Activated CD4-positive, alpha-beta T cell treated with anti-CD3 and anti-CD28 coated beads, Interleukin-2, amount 10 ng/mL, durations not matched to agents 7 days and 5 days (primary cell): ENCODE results near the gene MET. TPM values are rescaled to one million over a fixed set of nuclear protein-coding genes. Genes with fewer than 3 reads are reported as not detected.

Experiments used
- CTCF ChIA-PET: fragments of 350-600 bp; sonication (Branson Sonifier 250); formaldehyde crosslinking; loops from one replicate; lab custom pipeline; 2021; ENCODE audit warnings: antibody characterized with exemption; lab: Charles Lee
- POLR2A ChIA-PET: fragments of 350-600 bp; sonication (Branson Sonifier 250); formaldehyde crosslinking; loops from one replicate; lab custom pipeline; 2021; ENCODE audit warnings: antibody characterized with exemption; lab: Charles Lee
- DNase-seq: peaks from one replicate; pipeline ENCODE4 v3.0.0-alpha.2; 2020
- H3K27ac Mint-ChIP-seq: one replicate; pipeline ENCODE4 v1.8.0; 2021; ENCODE audit warnings: mild to moderate bottlenecking, moderate library complexity, mixed read lengths
- H3K27me3 Mint-ChIP-seq: one replicate; pipeline ENCODE4 v1.8.0; 2021; ENCODE audit warnings: mixed read lengths
- H3K36me3 Mint-ChIP-seq: one replicate; pipeline ENCODE4 v1.8.0; 2021; ENCODE audit warnings: low read depth, mixed read lengths
- H3K4me1 Mint-ChIP-seq: one replicate; pipeline ENCODE4 v1.8.0; 2021; ENCODE audit warnings: mixed read lengths
- H3K4me3 Mint-ChIP-seq: one replicate; pipeline ENCODE4 v1.8.0; 2021; ENCODE audit warnings: mild to moderate bottlenecking, moderate library complexity, mixed read lengths
- H3K9me3 Mint-ChIP-seq: one replicate; pipeline ENCODE4 v1.8.0; 2021; ENCODE audit warnings: mixed read lengths
- total RNA-seq, 2 experiments: library from RNA; stranded (reverse); gene quantifications; one replicate each; pipeline ENCODE4 v1.2.3, GENCODE V29; 2021

The MET gene
- total RNA-seq, 2 experiments from 2014 or later: 0.21 to 0.22 TPM

DNA sequence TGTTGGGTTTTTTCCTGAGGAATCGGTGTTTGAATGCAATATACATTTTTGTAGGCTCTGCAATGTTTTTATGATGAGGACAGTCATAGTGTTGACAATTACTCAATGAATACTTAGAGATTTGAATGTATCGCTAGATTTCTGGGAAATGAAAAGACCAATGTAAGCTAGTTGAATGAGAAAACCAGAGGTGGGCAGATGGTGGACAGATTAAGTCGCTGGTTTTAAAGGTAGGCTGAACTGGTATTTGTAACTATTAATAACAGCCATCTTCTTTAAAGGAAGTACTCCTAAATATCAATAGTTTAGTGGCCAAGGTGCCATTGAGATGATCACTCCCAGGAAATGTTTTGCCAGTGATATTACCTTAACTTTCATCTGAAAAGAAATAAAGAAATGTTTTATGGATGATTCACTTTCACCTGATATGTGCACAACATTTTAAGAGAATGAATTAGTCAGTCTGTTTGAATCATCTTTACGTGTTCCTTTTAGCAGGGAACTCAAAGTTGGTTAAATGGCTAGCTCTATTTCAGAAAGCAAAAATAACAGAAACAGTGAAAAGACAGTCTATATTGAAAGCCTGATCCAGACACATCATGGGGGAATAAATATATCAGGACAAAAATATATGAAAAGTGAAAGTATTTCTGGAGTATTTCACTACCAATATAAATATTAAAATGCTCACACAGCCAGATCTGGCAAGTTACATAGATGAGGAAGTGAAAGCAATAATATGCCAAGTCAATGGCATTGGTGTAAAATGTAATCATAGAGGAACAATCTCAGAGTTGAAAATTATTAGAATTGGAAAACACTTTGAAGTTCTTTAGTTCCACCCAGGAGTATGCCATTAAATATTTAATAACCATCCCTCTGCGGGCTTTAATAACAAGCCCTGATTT lies 20.7 kb downstream of the MET start:
- peaks cover 4% of the 10 kb centered on the region for H3K27me3 Mint-ChIP-seq
- no peaks in the 10 kb centered on the region for H3K4me1 Mint-ChIP-seq
- H3K4me3 Mint-ChIP-seq: no peak overlapping the region
- H3K9me3 Mint-ChIP-seq: no peaks in the 10 kb centered on the region
- no peak overlapping the region for H3K27ac Mint-ChIP-seq
- ChIA-PET POLR2A (no interaction called here), CTCF (no interaction called here)
- no peak for DNase-seq
- H3K36me3 Mint-ChIP-seq: no peaks in the 10 kb centered on the region

DNA sequence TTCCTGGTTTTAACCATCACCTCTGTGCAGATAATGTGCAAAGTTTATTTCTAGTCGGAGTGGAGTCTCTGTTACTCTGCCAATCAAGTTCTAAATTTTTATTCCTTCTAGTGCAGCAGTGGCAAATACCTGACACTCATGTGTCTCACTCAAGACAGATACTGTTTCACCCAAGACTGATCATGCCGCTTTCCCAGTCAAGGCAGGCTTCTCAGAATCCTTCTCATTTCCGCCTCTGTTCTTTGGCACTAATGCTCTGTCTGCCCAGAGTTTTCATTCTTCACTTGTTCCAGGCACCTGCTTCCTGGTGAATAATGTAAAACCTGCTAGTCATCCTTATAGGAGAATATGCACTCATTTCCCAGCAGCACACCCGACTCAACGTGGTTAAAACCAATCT lies 24.7 kb downstream of the MET start:
- Mint-ChIP-seq H3K36me3 (no peaks in the 10 kb centered on the region), H3K27ac (no peak overlapping the region), H3K27me3 (peaks cover 4% of the 10 kb centered on the region), H3K4me1 (no peaks in the 10 kb centered on the region), H3K9me3 (no peaks in the 10 kb centered on the region), H3K4me3 (no peak overlapping the region)
- DNase-seq: no peak
- ChIA-PET CTCF (no interaction called here), POLR2A (no interaction called here)

DNA sequence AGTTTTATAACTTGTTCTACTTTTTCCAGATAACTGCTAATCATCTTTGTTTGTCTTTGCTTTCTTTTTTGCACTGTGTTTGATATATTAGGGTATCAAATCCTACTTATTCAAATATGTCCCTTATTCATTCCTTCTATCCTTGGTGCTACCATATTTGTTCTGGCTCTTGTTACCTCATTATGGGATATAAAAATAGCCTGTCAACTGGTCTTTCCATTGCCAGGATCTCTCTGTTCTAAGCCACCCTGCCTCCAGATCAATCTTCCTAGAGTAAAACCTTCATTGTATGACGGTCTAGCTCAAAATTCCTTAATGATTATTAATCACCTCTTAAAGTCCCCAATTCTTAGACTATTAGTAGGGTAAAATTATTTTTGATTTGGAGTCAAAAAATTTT lies 25.2 kb downstream of the MET start:
- CTCF ChIA-PET: no interaction called here

DNA sequence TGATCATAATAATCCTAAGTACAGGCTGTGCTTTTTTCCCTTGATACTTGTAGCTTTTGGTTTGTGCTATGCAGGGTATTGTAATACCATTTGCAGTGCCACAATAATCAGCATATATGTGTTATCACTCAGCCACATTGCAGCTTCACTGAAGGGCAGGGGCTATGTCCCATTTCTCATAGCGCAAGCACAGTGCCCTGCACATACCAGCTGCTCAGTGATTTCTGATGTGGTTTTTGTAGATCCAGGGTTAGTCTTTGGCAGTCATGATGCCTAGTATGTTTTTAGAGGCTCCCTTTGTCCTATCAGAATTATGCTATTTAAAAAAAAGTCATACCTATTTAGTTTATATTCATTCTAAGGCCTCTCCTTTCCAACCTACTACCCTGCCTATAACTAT lies 25.8 kb downstream of the MET start:
- H3K36me3 Mint-ChIP-seq: no peaks in the 10 kb centered on the region
- ChIA-PET POLR2A (no interaction called here), CTCF (no interaction called here)
- no peaks in the 10 kb centered on the region for H3K9me3 Mint-ChIP-seq
- H3K27me3 Mint-ChIP-seq: peaks cover 10% of the 10 kb centered on the region
- no peak overlapping the region for H3K4me3 Mint-ChIP-seq
- H3K4me1 Mint-ChIP-seq: no peaks in the 10 kb centered on the region
- no peak for DNase-seq
- no peak overlapping the region for H3K27ac Mint-ChIP-seq

More for the DNA sequence above, 25.2 kb downstream of the MET start:
- DNase-seq: no peak
- no peak overlapping the region for H3K4me3 Mint-ChIP-seq
- H3K4me1 Mint-ChIP-seq: no peaks in the 10 kb centered on the region
- no peaks in the 10 kb centered on the region for H3K9me3 Mint-ChIP-seq
- POLR2A ChIA-PET: no interaction called here
- no peaks in the 10 kb centered on the region for H3K36me3 Mint-ChIP-seq
- H3K27ac Mint-ChIP-seq: no peak overlapping the region
- peaks cover 5% of the 10 kb centered on the region for H3K27me3 Mint-ChIP-seq

DNA sequence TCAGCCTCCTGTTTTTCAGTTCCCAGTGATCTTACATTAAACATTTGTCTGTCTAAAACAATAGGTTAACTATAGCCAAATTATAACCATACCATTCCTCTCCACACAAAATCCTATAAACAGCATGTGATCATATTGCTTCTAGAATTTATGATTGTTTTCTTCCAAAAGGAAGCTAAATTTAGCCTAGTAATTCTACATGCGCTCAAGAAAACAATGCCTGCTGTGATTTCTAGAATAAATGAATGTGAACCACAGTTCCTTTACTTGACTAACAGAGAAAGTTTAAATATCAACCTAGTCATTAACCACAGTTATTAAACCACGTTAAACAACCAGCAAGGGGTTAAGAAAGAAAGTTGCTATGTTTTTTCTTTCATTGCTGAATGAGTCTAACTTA lies 26.4 kb downstream of the MET start:
- Mint-ChIP-seq H3K4me1 (no peaks in the 10 kb centered on the region), H3K27me3 (peaks cover 13% of the 10 kb centered on the region), H3K9me3 (no peaks in the 10 kb centered on the region), H3K36me3 (no peaks in the 10 kb centered on the region), H3K27ac (no peak overlapping the region), H3K4me3 (no peak overlapping the region)
- CTCF ChIA-PET: no interaction called here
- POLR2A ChIA-PET: no interaction called here
- DNase-seq: no peak

DNA sequence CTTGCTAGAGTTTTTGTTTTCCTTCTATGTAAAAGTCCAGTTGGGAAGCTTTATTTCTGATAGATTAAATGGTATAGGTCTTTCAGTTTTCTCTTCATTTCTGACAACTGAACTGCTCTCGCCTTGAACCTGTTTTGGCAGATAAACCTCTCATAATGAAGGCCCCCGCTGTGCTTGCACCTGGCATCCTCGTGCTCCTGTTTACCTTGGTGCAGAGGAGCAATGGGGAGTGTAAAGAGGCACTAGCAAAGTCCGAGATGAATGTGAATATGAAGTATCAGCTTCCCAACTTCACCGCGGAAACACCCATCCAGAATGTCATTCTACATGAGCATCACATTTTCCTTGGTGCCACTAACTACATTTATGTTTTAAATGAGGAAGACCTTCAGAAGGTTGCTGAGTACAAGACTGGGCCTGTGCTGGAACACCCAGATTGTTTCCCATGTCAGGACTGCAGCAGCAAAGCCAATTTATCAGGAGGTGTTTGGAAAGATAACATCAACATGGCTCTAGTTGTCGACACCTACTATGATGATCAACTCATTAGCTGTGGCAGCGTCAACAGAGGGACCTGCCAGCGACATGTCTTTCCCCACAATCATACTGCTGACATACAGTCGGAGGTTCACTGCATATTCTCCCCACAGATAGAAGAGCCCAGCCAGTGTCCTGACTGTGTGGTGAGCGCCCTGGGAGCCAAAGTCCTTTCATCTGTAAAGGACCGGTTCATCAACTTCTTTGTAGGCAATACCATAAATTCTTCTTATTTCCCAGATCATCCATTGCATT lies 27.1 kb downstream of the MET start:
- no peaks in the 10 kb centered on the region for H3K4me1 Mint-ChIP-seq
- ChIA-PET POLR2A (no interaction called here), CTCF (no interaction called here)
- H3K27ac Mint-ChIP-seq: no peak overlapping the region
- no peak overlapping the region for H3K4me3 Mint-ChIP-seq
- peaks cover 13% of the 10 kb centered on the region for H3K27me3 Mint-ChIP-seq
- H3K9me3 Mint-ChIP-seq: no peaks in the 10 kb centered on the region
- no peaks in the 10 kb centered on the region for H3K36me3 Mint-ChIP-seq
- DNase-seq: no peak

DNA sequence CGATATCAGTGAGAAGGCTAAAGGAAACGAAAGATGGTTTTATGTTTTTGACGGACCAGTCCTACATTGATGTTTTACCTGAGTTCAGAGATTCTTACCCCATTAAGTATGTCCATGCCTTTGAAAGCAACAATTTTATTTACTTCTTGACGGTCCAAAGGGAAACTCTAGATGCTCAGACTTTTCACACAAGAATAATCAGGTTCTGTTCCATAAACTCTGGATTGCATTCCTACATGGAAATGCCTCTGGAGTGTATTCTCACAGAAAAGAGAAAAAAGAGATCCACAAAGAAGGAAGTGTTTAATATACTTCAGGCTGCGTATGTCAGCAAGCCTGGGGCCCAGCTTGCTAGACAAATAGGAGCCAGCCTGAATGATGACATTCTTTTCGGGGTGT lies 27.7 kb downstream of the MET start:
- H3K27me3 Mint-ChIP-seq: peaks cover 17% of the 10 kb centered on the region
- no peak for DNase-seq
- H3K36me3 Mint-ChIP-seq: no peaks in the 10 kb centered on the region
- no peaks in the 10 kb centered on the region for H3K9me3 Mint-ChIP-seq
- ChIA-PET CTCF (no interaction called here), POLR2A (no interaction called here)
- H3K4me1 Mint-ChIP-seq: no peaks in the 10 kb centered on the region
- no peak overlapping the region for H3K4me3 Mint-ChIP-seq
- no peak overlapping the region for H3K27ac Mint-ChIP-seq

DNA sequence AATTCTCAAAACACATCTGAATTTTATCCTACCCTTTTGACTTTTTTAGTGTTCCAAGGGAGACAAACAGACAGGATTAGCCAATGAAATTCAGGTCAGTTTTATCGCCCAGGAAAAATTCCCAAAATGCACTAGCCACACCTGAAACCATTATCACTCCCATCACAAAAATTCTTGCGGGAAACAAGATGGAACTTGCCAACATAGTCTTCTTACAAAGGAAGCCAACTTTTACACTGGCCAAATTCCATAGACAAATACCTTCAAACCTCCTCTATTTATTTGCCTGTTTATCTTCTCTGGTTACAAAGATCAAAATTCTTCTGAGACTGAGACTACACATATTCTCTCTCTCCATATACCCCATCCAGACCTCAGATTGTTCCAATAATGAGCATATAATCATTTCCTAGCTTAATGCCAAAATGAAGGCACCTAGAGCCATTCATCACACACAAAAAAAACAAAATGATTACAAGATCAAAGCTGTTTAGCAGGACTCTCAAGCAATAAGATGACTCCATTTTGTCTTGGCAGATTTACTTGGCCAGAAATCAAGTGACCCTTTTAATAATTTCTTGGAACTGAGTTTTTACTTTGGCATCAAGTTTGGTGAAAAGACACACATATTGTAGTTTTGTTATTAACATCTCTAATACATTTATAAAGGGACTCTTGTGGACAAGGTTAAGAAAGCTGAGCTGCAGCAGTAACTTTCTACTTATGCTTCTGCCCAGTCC lies 30.2 kb downstream of the MET start:
- CTCF ChIA-PET: no interaction called here

DNA sequence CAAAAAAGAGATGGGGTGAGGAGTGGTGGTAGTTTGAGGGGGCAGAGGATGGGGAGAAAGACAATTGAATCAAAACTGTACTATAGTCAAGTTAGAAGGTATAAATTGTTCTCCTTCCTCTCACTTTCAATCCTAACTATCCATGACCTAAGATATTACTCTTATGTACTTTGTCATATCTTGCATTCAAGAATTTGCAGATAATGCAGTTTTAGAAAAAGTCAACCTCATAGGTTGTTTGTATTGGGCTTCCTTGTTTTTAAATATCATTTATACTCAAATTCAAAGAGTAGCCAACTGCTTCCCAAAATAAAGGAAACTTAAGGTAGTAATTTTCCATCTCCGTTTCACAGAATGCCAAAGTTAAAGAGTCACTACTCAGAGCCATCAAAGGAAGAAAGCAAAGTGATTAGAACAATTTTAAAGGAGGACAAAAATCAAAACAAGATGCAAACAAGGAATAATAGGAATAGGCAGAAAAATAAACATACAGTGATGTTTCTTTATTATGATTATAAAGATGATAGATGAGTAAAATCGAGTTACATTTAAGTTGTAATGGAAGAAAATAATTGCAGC lies 32.7 kb downstream of the MET start:
- no peak for DNase-seq
- ChIA-PET POLR2A (no interaction called here), CTCF (no interaction called here)
- Mint-ChIP-seq H3K4me1 (no peaks in the 10 kb centered on the region), H3K27me3 (peaks cover 28% of the 10 kb centered on the region), H3K27ac (no peak overlapping the region), H3K4me3 (no peak overlapping the region), H3K36me3 (no peaks in the 10 kb centered on the region), H3K9me3 (no peaks in the 10 kb centered on the region)

More for the DNA sequence above, 30.2 kb downstream of the MET start:
- Mint-ChIP-seq H3K9me3 (no peaks in the 10 kb centered on the region), H3K27me3 (peaks cover 18% of the 10 kb centered on the region), H3K4me1 (no peaks in the 10 kb centered on the region), H3K4me3 (no peak overlapping the region), H3K36me3 (no peaks in the 10 kb centered on the region), H3K27ac (no peak overlapping the region)
- no peak for DNase-seq
- POLR2A ChIA-PET: no interaction called here

DNA sequence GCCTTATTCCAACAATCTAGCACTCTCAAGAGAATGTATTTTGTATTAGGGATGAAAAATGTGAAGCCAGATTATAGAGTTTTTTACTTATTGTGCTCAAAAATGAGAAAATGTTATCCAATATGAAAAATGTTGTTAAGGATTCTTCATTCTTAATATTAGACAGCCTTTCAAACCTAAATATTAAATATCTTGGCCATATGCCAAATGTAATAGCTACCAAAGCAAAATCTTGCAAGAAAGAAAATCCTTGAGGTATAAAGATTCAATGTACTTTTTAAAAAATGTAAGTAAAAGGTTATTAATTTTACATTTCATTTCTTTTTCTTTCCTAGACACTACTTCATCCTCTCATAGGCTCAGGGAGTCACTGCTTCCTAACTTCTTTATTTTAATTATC lies 33.4 kb downstream of the MET start:
- no peaks in the 10 kb centered on the region for H3K4me1 Mint-ChIP-seq
- no peak overlapping the region for H3K27ac Mint-ChIP-seq
- POLR2A ChIA-PET: no interaction called here
- H3K4me3 Mint-ChIP-seq: no peak overlapping the region
- no peak for DNase-seq
- CTCF ChIA-PET: no interaction called here
- no peaks in the 10 kb centered on the region for H3K9me3 Mint-ChIP-seq
- H3K27me3 Mint-ChIP-seq: peaks cover 28% of the 10 kb centered on the region
- H3K36me3 Mint-ChIP-seq: no peaks in the 10 kb centered on the region

DNA sequence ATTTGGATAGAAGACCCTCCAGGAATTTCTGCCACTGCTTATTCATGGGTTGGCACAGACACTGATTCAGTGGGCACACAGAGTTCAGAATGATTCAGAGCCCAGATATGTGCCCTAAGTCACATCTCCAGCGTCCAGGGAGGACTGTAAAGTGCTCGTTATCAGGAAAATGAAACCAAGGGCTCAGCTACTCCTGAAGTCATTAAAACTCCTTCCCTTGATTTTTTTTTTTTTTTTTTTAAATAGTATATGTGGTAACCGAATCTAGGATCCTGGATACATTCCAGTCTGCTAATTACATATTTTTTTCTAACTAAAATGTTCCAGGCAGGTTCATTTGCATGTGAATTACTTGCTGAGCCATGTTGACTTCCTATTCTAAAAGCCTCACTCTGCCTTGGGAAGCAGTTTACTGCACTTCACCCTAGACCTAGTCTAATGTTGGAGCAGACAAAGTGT lies 34.7 kb downstream of the MET start:
- peaks cover 26% of the 10 kb centered on the region for H3K27me3 Mint-ChIP-seq
- no peak overlapping the region for H3K27ac Mint-ChIP-seq
- H3K4me1 Mint-ChIP-seq: no peaks in the 10 kb centered on the region
- CTCF ChIA-PET: no interaction called here
- no peaks in the 10 kb centered on the region for H3K9me3 Mint-ChIP-seq
- no peak overlapping the region for H3K4me3 Mint-ChIP-seq
- H3K36me3 Mint-ChIP-seq: no peaks in the 10 kb centered on the region
- POLR2A ChIA-PET: no interaction called here
- DNase-seq: no peak

DNA sequence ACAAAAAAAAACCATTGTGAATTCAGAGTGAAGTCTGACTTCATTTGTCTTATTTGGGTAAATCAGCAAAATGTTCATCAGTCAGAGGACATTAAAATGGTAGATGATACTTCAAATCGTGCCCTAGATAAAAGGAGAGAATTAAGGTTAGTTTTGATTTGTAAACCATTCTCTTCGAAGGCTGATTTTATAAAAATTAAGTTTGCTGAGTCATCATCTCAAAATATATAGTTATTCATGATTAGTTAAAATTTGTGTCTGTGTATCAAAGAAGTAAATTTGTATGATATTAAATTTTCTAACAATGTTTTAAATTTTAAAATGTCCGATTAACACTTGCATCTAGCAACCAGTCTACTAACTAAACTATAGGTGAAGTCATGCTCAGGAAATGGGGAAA lies 35.3 kb downstream of the MET start:
- no peaks in the 10 kb centered on the region for H3K4me1 Mint-ChIP-seq
- DNase-seq: no peak
- ChIA-PET CTCF (interaction anchor here (0.5 kb wide), 1 partner anchor 94 kb away, joined by 3 read pairs; no protein-coding TSS in a partner anchor), POLR2A (no interaction called here)
- no peak overlapping the region for H3K27ac Mint-ChIP-seq
- H3K4me3 Mint-ChIP-seq: no peak overlapping the region
- no peaks in the 10 kb centered on the region for H3K9me3 Mint-ChIP-seq
- H3K36me3 Mint-ChIP-seq: no peaks in the 10 kb centered on the region
- H3K27me3 Mint-ChIP-seq: peaks cover 27% of the 10 kb centered on the region
